ENCODE results near the gene ALDH2. TPM values are rescaled to one million over a fixed set of nuclear protein-coding genes. Genes with fewer than 3 reads are reported as not detected.

ALDH2 gene
- total and polyA plus RNA-seq, 12 donors, result 60.6 to 403 (median 318) TPM

- peak overlapping the region; percentile 33 to 74 (median 61) for H3K27ac ChIP-seq
- peaks cover 0 to 86% (median 39%) of the 10 kb centered on the region in 9 donors for H3K36me3 ChIP-seq
- no peak overlapping the region for H3K4me3 ChIP-seq
- intact Hi-C loops (cut with DNase I), result no loop called here
- TF ChIP-seq CTCF (IDR thresholded peaks at IDR 0.05), result no peak
- ATAC-seq (no peak), DNase-seq (no peak)
- H3K4me1 ChIP-seq, result peaks cover 7 to 36% (median 16%) of the 10 kb centered on the region in 9 donors
- no peaks in the 10 kb centered on the region for H3K27me3 ChIP-seq
- 63 to 76% methylated on average over 4 of the region's 4 CpGs for WGBS, 2 donors
- H3K9me3 ChIP-seq, result no peaks in the 10 kb centered on the region
Observed at GRCh38 chr12:111749391-111749790, 17.3 kb upstream of the ALDH2 start.

- H3K4me3 ChIP-seq, result no peak overlapping the region
- peak; percentile 60 to 93 (median 86) for TF ChIP-seq CTCF (IDR thresholded peaks at IDR 0.05)
- H3K36me3 ChIP-seq, result peaks cover 0 to 72% (median 8%) of the 10 kb centered on the region in 9 donors
- intact Hi-C loops (cut with DNase I), result loop anchor here in 9 of 10 donors (1.0 to 5.0 kb wide), 6 partner anchors 34 to 60 kb away; no protein-coding TSS in a partner anchor
- 36 to 54% methylated on average over 23 of the region's 23 CpGs for WGBS, 2 donors
- DNase-seq (peak; percentile 65 to 71), ATAC-seq (peak; percentile 71 to 81 (median 78))
- no peaks in the 10 kb centered on the region for H3K9me3 ChIP-seq
- peak overlapping the region in 8 of 10 donors; percentile 61 to 88 (median 73) for H3K27ac ChIP-seq
- no peaks in the 10 kb centered on the region for H3K27me3 ChIP-seq
- H3K4me1 ChIP-seq, result peaks cover 19 to 66% (median 44%) of the 10 kb centered on the region in 9 donors
Observed at GRCh38 chr12:111753144-111753881, 13.4 kb upstream of the ALDH2 start.

- H3K27ac ChIP-seq, result peak overlapping the region in 9 of 10 donors; percentile 56 to 88 (median 73)
Observed at GRCh38 chr12:111754671-111755070, 12.1 kb upstream of the ALDH2 start.

More at GRCh38 chr12:111754671-111755070, 12.1 kb upstream of the ALDH2 start:
- Histone ChIP-seq H3K36me3 (peaks cover 0 to 59% (median 7%) of the 10 kb centered on the region in 9 donors), H3K27me3 (no peaks in the 10 kb centered on the region), H3K4me3 (no peak overlapping the region), H3K9me3 (no peaks in the 10 kb centered on the region), H3K4me1 (peaks cover 15 to 58% (median 38%) of the 10 kb centered on the region in 9 donors)
- intact Hi-C loops (cut with DNase I), result loop anchor here in 8 of 10 donors (1.0 to 5.0 kb wide), 4 partner anchors 33 to 58 kb away; no protein-coding TSS in a partner anchor
- WGBS, 2 donors, result 39 to 54% methylated on average over 8 of the region's 8 CpGs
- ATAC-seq (peak; percentile 35 to 83 (median 67)), DNase-seq (peak; percentile 58 to 72)
- peak in 3 of 9 donors; percentile 23 to 32 (median 30) for TF ChIP-seq CTCF (IDR thresholded peaks at IDR 0.05)

All from heart right ventricle (tissue), 16 donors.